ENCODE results near the gene HLF. TPM values are rescaled to one million over a fixed set of nuclear protein-coding genes. Genes with fewer than 3 reads are reported as not detected.

HLF gene
- total RNA-seq, 1 experiment from 2014 or later = 0.13 TPM

DNA sequence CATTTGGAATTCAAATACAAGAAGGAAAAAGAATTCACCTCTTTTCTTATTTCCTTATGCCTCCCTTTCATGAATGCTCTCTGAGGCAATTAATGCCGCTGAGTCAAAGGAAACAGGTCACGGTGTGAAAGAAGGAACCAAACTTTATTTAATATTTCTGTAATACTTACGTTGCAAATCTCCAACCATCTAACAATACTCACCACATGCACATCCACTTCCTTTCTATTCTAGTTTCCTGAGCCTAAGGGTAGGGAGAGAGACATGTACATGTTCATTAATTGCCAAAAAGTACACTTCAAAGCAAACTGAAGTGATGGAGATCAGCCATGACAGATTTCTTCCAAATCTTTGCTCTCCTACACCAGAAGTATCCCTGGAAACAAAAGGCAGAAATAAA lies 47.9 kb upstream of the HLF start:
- H3K9me3 ChIP-seq (ENCODE audit: control insufficient read depth, insufficient read depth, low read depth, low read length) = no peaks in the 10 kb centered on the region
- no peak overlapping the region for H3K27ac ChIP-seq (ENCODE audit: low read length)
- no peak overlapping the region for H3K4me3 ChIP-seq (ENCODE audit: low read depth in 2 of 2, low read length in 2 of 2)
- no peak for ATAC-seq
- DNase-seq (ENCODE audit: low read depth, low spot score) = no peak
- CTCF ChIA-PET = no interaction called here
- H3K4me1 ChIP-seq (ENCODE audit: control insufficient read depth, insufficient read depth, low read length) = no peaks in the 10 kb centered on the region
- H3K27me3 ChIP-seq (ENCODE audit: control insufficient read depth, insufficient read depth, low read length) = no peaks in the 10 kb centered on the region; the same call in 1 of the 2 replicates
- no TSS peak for BruUV-seq (replicated peaks)
- intact Hi-C loops (cut with micrococcal nuclease; ENCODE audit: unreplicated experiment) (no loop called here), in situ Hi-C loops (cut with HindIII; ENCODE audit: low pct_unique_long_range_greater_than_20kb, low sequenced_read_pairs) (no loop called here)
- POLR2A ChIA-PET = no interaction called here
- no peak for TF ChIP-seq SIN3A (IDR thresholded peaks at IDR 0.05; ENCODE audit: borderline replicate concordance, insufficient read depth, low read depth, low read length)
- no peak for TF ChIP-seq TCF7L2 (IDR thresholded peaks at IDR 0.05; ENCODE audit: low read depth, low read length)
- TF ChIP-seq, protein P1, sequence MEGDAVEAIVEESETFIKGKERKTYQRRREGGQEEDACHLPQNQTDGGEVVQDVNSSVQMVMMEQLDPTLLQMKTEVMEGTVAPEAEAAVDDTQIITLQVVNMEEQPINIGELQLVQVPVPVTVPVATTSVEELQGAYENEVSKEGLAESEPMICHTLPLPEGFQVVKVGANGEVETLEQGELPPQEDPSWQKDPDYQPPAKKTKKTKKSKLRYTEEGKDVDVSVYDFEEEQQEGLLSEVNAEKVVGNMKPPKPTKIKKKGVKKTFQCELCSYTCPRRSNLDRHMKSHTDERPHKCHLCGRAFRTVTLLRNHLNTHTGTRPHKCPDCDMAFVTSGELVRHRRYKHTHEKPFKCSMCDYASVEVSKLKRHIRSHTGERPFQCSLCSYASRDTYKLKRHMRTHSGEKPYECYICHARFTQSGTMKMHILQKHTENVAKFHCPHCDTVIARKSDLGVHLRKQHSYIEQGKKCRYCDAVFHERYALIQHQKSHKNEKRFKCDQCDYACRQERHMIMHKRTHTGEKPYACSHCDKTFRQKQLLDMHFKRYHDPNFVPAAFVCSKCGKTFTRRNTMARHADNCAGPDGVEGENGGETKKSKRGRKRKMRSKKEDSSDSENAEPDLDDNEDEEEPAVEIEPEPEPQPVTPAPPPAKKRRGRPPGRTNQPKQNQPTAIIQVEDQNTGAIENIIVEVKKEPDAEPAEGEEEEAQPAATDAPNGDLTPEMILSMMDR (IDR thresholded peaks at IDR 0.05) = no peak
- no peak for TF ChIP-seq POLR2AphosphoS5 (IDR thresholded peaks at IDR 0.05; ENCODE audit: low read depth, low read length)
- TF ChIP-seq, protein P2, sequence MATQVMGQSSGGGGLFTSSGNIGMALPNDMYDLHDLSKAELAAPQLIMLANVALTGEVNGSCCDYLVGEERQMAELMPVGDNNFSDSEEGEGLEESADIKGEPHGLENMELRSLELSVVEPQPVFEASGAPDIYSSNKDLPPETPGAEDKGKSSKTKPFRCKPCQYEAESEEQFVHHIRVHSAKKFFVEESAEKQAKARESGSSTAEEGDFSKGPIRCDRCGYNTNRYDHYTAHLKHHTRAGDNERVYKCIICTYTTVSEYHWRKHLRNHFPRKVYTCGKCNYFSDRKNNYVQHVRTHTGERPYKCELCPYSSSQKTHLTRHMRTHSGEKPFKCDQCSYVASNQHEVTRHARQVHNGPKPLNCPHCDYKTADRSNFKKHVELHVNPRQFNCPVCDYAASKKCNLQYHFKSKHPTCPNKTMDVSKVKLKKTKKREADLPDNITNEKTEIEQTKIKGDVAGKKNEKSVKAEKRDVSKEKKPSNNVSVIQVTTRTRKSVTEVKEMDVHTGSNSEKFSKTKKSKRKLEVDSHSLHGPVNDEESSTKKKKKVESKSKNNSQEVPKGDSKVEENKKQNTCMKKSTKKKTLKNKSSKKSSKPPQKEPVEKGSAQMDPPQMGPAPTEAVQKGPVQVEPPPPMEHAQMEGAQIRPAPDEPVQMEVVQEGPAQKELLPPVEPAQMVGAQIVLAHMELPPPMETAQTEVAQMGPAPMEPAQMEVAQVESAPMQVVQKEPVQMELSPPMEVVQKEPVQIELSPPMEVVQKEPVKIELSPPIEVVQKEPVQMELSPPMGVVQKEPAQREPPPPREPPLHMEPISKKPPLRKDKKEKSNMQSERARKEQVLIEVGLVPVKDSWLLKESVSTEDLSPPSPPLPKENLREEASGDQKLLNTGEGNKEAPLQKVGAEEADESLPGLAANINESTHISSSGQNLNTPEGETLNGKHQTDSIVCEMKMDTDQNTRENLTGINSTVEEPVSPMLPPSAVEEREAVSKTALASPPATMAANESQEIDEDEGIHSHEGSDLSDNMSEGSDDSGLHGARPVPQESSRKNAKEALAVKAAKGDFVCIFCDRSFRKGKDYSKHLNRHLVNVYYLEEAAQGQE (IDR thresholded peaks at IDR 0.05; ENCODE audit: insufficient read depth in 1 of 2, low read depth in 2 of 2, low read length in 1 of 2) = no peak
- no peaks in the 10 kb centered on the region for H3K36me3 ChIP-seq (ENCODE audit: control insufficient read depth, insufficient read depth, low read length)

DNA sequence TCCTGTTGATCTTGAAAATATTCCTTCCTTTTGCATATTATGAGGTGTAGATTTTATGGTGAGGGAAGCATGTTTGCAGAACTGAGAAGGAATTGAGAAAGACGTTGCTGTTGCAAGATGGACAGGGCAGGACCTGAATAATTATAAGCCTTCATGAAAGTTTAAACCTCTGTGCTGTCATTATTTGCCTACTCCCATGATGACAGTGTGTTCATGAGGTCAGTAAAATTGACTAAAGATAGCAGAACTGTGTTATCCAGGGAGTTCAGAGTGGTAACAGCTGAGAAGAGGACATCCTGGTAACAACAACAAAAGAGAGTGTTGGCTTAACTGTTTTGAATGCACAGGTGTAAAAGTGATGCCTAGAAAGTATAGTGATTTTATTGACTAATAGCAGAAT lies 45.3 kb upstream of the HLF start:
- ATAC-seq = no peak
- in situ Hi-C loops (cut with HindIII; ENCODE audit: low pct_unique_long_range_greater_than_20kb, low sequenced_read_pairs) = no loop called here
- Histone ChIP-seq H3K27ac (ENCODE audit: low read length) (no peak overlapping the region), H3K36me3 (ENCODE audit: control insufficient read depth, insufficient read depth, low read length) (no peaks in the 10 kb centered on the region), H3K4me1 (ENCODE audit: control insufficient read depth, insufficient read depth, low read length) (no peaks in the 10 kb centered on the region), H3K4me3 (ENCODE audit: low read depth in 2 of 2, low read length in 2 of 2) (no peak overlapping the region), H3K27me3 (ENCODE audit: control insufficient read depth, insufficient read depth, low read length) (no peaks in the 10 kb centered on the region; the same call in 1 of the 2 replicates), H3K9me3 (ENCODE audit: control insufficient read depth, insufficient read depth, low read depth, low read length) (no peaks in the 10 kb centered on the region)
- TF ChIP-seq SIN3A (IDR thresholded peaks at IDR 0.05; ENCODE audit: borderline replicate concordance, insufficient read depth, low read depth, low read length) = no peak
- TF ChIP-seq, protein P2 (IDR thresholded peaks at IDR 0.05; ENCODE audit: insufficient read depth in 1 of 2, low read depth in 2 of 2, low read length in 1 of 2) = no peak
- TF ChIP-seq POLR2AphosphoS5 (IDR thresholded peaks at IDR 0.05; ENCODE audit: low read depth, low read length) = no peak
- TF ChIP-seq, protein P1 (IDR thresholded peaks at IDR 0.05) = no peak
- no peak for TF ChIP-seq TCF7L2 (IDR thresholded peaks at IDR 0.05; ENCODE audit: low read depth, low read length)
- ChIA-PET POLR2A (no interaction called here), CTCF (no interaction called here)
- DNase-seq (ENCODE audit: low read depth, low spot score) = no peak
- BruUV-seq (replicated peaks) = no TSS peak
- intact Hi-C loops (cut with micrococcal nuclease; ENCODE audit: unreplicated experiment) = no loop called here

Data from Panc1 (cell line).